GM23248 (cell line): ENCODE data around the gene ZMIZ1. TPM values are rescaled to one million over a fixed set of nuclear protein-coding genes. Genes with fewer than 3 reads are reported as not detected.

Source experiments
- DNase-seq: peaks from one replicate; pipeline ENCODE4 v3.0.0-alpha.2; 2015
- H2AFZ ChIP-seq: fragments of 200-600 bp; sonication (generic); 2 replicates; pipeline ENCODE4 v1.6.1; 2016; ENCODE audit warnings: antibody characterized with exemption
- H3F3A ChIP-seq: fragments of 200-600 bp; sonication (generic); 2 replicates; pipeline ENCODE4 v1.6.1; 2016; ENCODE audit warnings: mild to moderate bottlenecking, antibody characterized with exemption, mixed run types; ENCODE audit not compliant: insufficient read depth
- H3K27ac ChIP-seq: fragments of 200-600 bp; sonication (generic); 2 replicates; pipeline ENCODE4 v1.5.1; 2016; ENCODE audit warnings: mild to moderate bottlenecking
- H3K27me3 ChIP-seq: fragments of 200-600 bp; sonication (generic); replicated peaks from 2 replicates; pipeline ENCODE4 v1.6.1; 2016; ENCODE audit warnings: mild to moderate bottlenecking; ENCODE audit not compliant: insufficient read depth
- H3K36me3 ChIP-seq: fragments of 200-600 bp; sonication (generic); 2 replicates; pipeline ENCODE4 v1.6.1; 2016; ENCODE audit warnings: low read depth, mild to moderate bottlenecking
- H3K4me1 ChIP-seq: fragments of 200-600 bp; sonication (generic); 2 replicates; pipeline ENCODE4 v1.6.1; 2016; ENCODE audit warnings: mild to moderate bottlenecking; ENCODE audit not compliant: insufficient read depth
- H3K4me2 ChIP-seq: fragments of 200-600 bp; sonication (generic); one replicate; pipeline ENCODE4 v1.6.1; 2016; ENCODE audit warnings: mild to moderate bottlenecking; ENCODE audit not compliant: unreplicated experiment
- H3K4me3 ChIP-seq: fragments of 200-600 bp; sonication (generic); 2 replicates; pipeline ENCODE4 v1.5.1; 2016; ENCODE audit warnings: mild to moderate bottlenecking
- H3K79me2 ChIP-seq: fragments of 200-600 bp; sonication (generic); 2 replicates; pipeline ENCODE4 v1.6.1; 2016; ENCODE audit warnings: mild to moderate bottlenecking; ENCODE audit not compliant: insufficient read depth
- H3K9ac ChIP-seq: fragments of 200-600 bp; sonication (generic); 2 replicates; pipeline ENCODE4 v1.6.1; 2016; ENCODE audit warnings: mild to moderate bottlenecking
- H3K9me2 ChIP-seq: fragments of 200-600 bp; sonication (generic); 2 replicates; pipeline ENCODE4 v1.6.1; 2016; ENCODE audit warnings: mixed run types, mild to moderate bottlenecking, moderate library complexity; ENCODE audit not compliant: insufficient read depth
- H3K9me3 ChIP-seq: fragments of 200-600 bp; sonication (generic); one replicate; pipeline ENCODE4 v1.6.1; 2017; ENCODE audit warnings: low read depth
- H4K20me1 ChIP-seq: fragments of 200-600 bp; sonication (generic); 2 replicates; pipeline ENCODE4 v1.6.0; 2016; ENCODE audit not compliant: insufficient read depth
- EZH2 ChIP-seq: fragments of 200-600 bp; sonication (generic); IDR thresholded peaks from 2 replicates; pipeline ENCODE4 v1.6.1; 2018; ENCODE audit warnings: antibody characterized with exemption, mild to moderate bottlenecking; ENCODE audit not compliant: insufficient read depth, poor library complexity, severe bottlenecking
- EZH2phosphoT487 ChIP-seq: fragments of 200-600 bp; sonication (generic); IDR thresholded peaks from 2 replicates; pipeline ENCODE4 v1.6.1; 2018; ENCODE audit warnings: antibody characterized with exemption, moderate library complexity, mild to moderate bottlenecking, low read depth; ENCODE audit not compliant: insufficient read depth
- WGBS, 2 experiments: methylation state at CpG; one replicate each; pipeline ENCODE4 v1.1.6; 2015 to 2017; ENCODE audit warnings: low lambda C conversion rate in 2 of 2, low coverage in 1 of 2; ENCODE audit errors: missing lambda C conversion rate in 2 of 2; 5-methylcytosine and 5-hydroxymethylcytosine counted together
- in situ Hi-C: fragments of 300-500 bp; cut with MboI; formaldehyde crosslinking; loops from 2 replicates; pipeline ENCODE4 v1.15.0; 2020
- polyA plus RNA-seq: library from polyadenylated mRNA; unstranded; fragments of >200 nt; fragmentation: Nextera tagmentation; extraction: Ambion mirVana; gene quantifications from 2 replicates; pipeline ENCODE4 v1.2.1, GENCODE V29; 2016
- total RNA-seq: library from RNA; depleted of rRNA; stranded (reverse); fragments of >200 nt; shearing (Covaris generic); gene quantifications from 2 replicates; pipeline ENCODE4 v1.2.3, GENCODE V29; 2014

Gene ZMIZ1
- total and polyA plus RNA-seq, 2 experiments from 2014 or later, result 21.9 to 28.4 TPM

DNA sequence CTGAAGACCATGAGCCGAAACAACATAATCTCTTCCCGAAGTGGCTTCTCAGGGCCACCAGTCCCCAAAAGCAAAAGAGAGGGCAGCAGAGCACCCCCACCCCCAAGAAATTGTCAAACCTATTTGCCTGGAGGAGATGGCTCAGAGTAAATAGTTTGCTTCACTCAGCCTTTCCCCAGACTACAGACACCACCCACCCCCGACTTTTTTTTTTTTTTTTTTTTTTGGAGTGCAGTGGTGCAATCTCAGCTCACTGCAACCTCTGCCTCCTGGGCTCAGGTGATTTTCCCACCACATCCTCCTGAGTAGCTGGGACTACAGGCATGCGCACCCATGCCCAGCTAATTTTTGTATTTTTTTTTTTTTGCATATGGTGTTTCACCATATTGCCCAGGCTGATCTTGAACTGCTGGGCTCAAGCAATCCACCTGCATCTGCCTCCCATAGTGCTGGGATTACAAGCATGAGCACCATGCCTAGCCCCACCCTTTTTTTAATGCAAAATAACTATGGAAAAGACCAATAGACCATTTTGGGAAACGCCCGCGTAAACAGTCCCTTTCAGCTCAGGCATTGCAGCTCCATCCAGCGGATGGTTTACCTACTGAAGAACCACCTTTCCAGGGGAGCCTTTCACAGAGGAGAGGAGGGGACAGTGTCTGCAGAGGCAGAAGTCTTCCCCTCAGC, 9.7 kb downstream of the ZMIZ1 start:
- Histone ChIP-seq H3K27me3 (no peaks in the 10 kb centered on the region), H3K27ac (peak overlapping the region; percentile 100)
- 80 to 83% methylated on average over 8 of the region's 8 CpGs for WGBS, 2 experiments

DNA sequence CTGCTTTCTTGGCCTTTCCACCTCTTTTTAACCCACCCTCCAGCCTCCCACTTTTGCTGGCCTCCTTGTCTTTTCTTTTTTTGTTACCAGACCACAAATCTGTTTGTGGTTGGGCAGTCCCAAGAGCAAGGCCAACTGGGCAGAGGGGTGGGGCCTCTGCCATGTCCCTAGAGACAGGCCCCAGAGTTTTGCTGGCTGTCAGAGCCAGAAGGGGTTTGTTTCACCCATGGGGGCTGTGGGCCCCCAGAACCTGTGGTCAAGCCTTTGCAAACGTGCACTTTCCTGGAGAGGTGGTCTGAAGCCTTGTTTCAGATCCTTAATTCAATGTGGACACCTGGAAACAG, 10.3 kb downstream of the ZMIZ1 start:
- Histone ChIP-seq H3K4me2 (peak overlapping the region; percentile 71), H3F3A (peaks cover 45% of the 10 kb centered on the region), H3K9ac (peak overlapping the region; percentile 88), H3K27ac (peak overlapping the region; percentile 100), H3K4me1 (peaks cover 67% of the 10 kb centered on the region), H3K36me3 (no peaks in the 10 kb centered on the region), H3K9me3 (no peaks in the 10 kb centered on the region), H3K9me2 (no peaks in the 10 kb centered on the region), H2AFZ (no peak overlapping the region), H3K4me3 (peak overlapping the region; percentile 30; the same call in 1 of the 2 replicates), H3K79me2 (peaks cover 100% of the 10 kb centered on the region), H3K27me3 (no peaks in the 10 kb centered on the region), H4K20me1 (no peaks in the 10 kb centered on the region)
- 86 to 94% methylated on average over 1 of the region's 1 CpG for WGBS, 2 experiments
- no peak for TF ChIP-seq EZH2
- no peak for TF ChIP-seq EZH2phosphoT487
- no peak for DNase-seq
- in situ Hi-C loops, result loop anchor here (10.0 kb wide), 1 partner anchor 116 kb away; no protein-coding TSS in a partner anchor

More for the DNA sequence above, 9.7 kb downstream of the ZMIZ1 start:
- TF ChIP-seq EZH2 (no peak), EZH2phosphoT487 (no peak)
- H3K9ac ChIP-seq, result peak overlapping the region; percentile 88
- peaks cover 67% of the 10 kb centered on the region for H3K4me1 ChIP-seq
- H3K9me2 ChIP-seq, result no peaks in the 10 kb centered on the region
- no peak for DNase-seq
- no peaks in the 10 kb centered on the region for H3K9me3 ChIP-seq
- in situ Hi-C loops, result loop anchor here (10.0 kb wide), 1 partner anchor 116 kb away; no protein-coding TSS in a partner anchor
- H3K36me3 ChIP-seq, result no peaks in the 10 kb centered on the region
- H4K20me1 ChIP-seq, result no peaks in the 10 kb centered on the region
- peaks cover 45% of the 10 kb centered on the region for H3F3A ChIP-seq
- no peak overlapping the region for H2AFZ ChIP-seq
- H3K4me2 ChIP-seq, result peak overlapping the region; percentile 71
- peaks cover 100% of the 10 kb centered on the region for H3K79me2 ChIP-seq
- no peak overlapping the region for H3K4me3 ChIP-seq

DNA sequence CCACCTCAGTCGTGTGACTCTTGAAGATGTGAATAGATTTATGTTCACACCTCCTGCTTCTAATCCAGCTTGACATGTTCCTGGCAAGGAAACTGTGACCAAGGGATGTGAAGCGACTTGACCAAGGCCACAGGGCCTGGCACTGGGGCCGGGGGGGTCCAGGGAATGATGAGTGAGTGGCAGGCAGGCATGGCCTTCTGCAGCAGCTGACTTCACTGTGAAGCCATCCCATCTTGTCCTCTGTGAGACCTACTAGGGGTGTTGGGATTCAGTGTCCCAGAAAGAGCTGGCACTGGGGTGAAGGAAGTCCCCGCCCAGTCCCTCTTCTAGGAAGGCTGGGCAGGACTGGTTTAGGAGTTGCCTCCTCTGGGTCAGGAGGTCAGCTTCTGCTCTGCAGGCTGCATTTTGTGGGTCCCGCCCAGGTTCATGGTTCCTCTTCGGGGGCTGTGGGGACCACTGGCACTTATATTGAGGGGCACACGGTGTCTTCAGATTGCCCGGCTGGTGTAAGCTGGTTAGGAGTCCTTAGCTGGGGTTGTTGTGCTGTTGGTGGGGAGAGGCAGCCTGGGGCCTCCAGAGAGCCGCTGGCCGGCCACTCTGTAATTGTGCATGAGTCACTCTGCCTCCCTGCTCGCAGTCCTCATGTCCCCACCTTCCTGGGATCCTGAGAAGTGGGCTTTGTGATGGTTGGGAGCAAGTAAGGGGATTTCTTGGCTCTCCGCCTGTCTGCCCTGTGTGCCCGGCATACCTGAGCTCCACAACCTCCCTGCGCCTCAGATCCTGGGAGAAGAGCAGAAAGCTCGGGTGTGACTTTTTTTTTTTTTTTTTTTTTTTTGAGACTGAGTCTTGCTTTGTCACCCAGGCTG, 11.0 kb downstream of the ZMIZ1 start:
- no peaks in the 10 kb centered on the region for H3K9me2 ChIP-seq
- TF ChIP-seq EZH2phosphoT487 (no peak), EZH2 (no peak)
- peak overlapping the region; percentile 30 for H3K4me3 ChIP-seq
- H2AFZ ChIP-seq, result no peak overlapping the region
- H3K4me1 ChIP-seq, result peaks cover 71% of the 10 kb centered on the region
- no peaks in the 10 kb centered on the region for H3K36me3 ChIP-seq
- H3K79me2 ChIP-seq, result peaks cover 100% of the 10 kb centered on the region
- 28% methylated on average over 15 of the region's 15 CpGs for WGBS, 2 experiments
- H3K27ac ChIP-seq, result peak overlapping the region; percentile 100
- peaks cover 45% of the 10 kb centered on the region for H3F3A ChIP-seq
- no peaks in the 10 kb centered on the region for H3K9me3 ChIP-seq
- H4K20me1 ChIP-seq, result no peaks in the 10 kb centered on the region
- peak overlapping the region; percentile 71 for H3K4me2 ChIP-seq
- peak overlapping the region; percentile 88 for H3K9ac ChIP-seq
- H3K27me3 ChIP-seq, result no peaks in the 10 kb centered on the region
- in situ Hi-C loops, result loop anchor here (10.0 kb wide), 1 partner anchor 115 kb away; no protein-coding TSS in a partner anchor
- peak; percentile 91 for DNase-seq

DNA sequence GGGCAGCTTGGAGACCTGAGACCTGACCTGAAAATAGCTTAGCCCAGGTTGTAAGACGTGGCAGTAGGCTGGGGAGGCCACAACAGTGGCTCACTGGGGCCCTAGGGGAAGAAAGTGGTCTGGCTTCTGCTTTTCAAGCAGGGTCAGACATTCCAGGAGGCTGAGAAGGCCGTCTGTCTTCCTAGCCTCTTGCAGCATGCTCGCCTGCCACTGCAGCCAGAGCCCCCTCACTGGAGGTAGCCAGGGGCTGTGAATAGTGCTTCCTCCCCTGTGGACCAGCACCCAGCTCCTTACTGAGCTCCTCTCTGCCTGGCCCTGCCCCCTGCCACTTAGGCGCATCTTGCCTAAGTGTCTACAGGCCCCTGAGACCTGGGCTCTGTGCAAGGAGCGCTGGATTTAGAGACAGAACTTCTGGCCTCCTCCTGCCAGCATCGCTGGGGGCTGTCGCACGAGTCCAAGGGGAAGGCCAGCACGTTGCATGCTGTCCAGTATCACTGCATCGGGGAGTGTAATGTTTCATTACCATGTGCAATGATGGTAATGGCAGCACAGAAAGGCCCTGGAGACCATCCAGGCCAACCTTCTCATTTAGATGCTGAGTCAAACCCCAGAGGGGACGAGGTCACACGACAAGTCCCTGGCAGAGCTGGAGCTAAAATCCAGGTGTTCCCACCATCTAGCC, 12.7 kb downstream of the ZMIZ1 start:
- 15 to 17% methylated on average over 12 of the region's 12 CpGs for WGBS, 2 experiments
- peak overlapping the region; percentile 27 for H3K4me3 ChIP-seq
- H3K36me3 ChIP-seq, result no peaks in the 10 kb centered on the region
- no peak overlapping the region for H2AFZ ChIP-seq
- no peaks in the 10 kb centered on the region for H4K20me1 ChIP-seq
- TF ChIP-seq EZH2, result no peak
- TF ChIP-seq EZH2phosphoT487, result no peak
- H3K27ac ChIP-seq, result peak overlapping the region; percentile 100
- H3K79me2 ChIP-seq, result peaks cover 100% of the 10 kb centered on the region
- DNase-seq, result peak; percentile 97
- no peaks in the 10 kb centered on the region for H3K27me3 ChIP-seq
- H3K9me3 ChIP-seq, result no peaks in the 10 kb centered on the region
- peak overlapping the region; percentile 88 for H3K9ac ChIP-seq
- peaks cover 45% of the 10 kb centered on the region for H3F3A ChIP-seq
- peak overlapping the region; percentile 71 for H3K4me2 ChIP-seq
- peaks cover 71% of the 10 kb centered on the region for H3K4me1 ChIP-seq
- in situ Hi-C loops, result no loop called here
- H3K9me2 ChIP-seq, result no peaks in the 10 kb centered on the region
